HG03280 (cell line): ENCODE measurements around the gene HOXB6.
A peak's percentile ranks its signal among the peaks of the same experiment; 100 is the strongest.

Experiments used
- ATAC-seq: cut with Tn5 transposase; IDR thresholded peaks from one replicate; pipeline ENCODE4 v1.9.1; 2021; ENCODE audit warnings: mild to moderate bottlenecking, moderate library complexity; ENCODE audit not compliant: unreplicated experiment

The HOXB6 gene

DNA sequence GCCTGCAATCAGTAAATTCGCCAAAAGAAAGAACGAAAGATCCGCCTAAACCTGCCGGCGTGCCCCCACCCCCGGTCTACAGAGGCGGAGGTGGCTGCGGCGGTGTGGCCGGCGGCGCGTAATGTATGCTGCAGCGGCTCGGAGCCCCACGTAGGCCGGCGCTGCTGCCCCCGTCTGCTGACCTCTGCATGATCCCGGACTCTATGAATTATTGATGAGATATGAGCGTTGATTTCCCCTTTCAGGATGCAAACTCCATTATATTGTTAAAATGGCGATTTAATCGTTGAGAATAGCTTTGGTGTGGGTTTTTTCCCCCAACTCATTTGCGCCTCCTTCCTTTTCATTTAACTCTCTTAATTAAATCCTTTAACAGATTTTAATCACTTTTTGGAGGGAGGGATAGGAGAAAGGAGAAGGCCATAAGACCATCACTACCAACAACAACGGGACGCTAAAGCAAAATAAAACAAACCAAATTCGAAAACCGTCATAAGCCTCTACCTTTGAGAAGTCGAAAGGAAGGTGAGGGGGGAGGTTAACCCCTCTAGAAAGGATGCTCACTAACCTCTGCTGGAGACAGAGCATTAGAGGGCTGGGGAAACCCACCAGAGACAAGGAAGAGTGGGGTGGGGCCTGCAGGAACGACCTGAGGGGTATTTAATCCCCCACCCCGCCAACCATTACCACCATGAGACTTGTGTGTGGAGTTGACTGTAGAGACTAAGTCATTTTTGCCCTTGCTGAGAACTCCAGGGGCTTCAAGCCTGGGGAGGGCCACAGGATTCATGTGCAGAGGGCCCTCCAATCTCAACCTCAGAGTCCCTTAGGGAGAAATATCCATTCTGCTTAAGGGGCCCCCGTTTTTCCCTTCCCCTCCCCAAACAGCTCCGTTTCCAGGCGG lies 18.2 kb downstream of the HOXB6 start:
- ATAC-seq, result no peak

DNA sequence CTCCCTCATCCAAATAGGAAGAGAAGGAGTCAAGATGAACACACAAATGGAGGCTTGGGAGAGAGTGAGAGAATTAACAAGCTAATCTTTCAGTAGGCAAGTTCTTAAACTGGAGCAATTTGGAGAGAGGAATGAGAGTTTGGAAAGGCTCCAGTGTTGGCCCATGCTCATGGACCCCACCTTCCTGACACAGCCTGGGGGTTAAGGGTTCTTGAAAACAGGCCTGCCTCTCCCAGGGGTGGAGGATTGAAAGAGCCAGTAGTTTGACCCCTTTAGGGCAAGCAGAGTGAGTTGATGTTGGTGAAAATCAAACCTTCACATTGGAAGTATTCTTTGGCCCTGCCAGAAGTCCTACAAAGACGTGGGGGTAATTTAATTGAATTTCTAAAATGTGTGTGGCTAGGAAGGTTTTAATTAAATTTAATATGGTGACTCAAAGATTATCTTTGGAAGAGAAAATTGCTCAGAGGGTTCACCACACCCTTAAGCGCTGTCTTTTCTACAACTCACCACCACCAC lies 20.5 kb downstream of the HOXB6 start:
- no peak for ATAC-seq

DNA sequence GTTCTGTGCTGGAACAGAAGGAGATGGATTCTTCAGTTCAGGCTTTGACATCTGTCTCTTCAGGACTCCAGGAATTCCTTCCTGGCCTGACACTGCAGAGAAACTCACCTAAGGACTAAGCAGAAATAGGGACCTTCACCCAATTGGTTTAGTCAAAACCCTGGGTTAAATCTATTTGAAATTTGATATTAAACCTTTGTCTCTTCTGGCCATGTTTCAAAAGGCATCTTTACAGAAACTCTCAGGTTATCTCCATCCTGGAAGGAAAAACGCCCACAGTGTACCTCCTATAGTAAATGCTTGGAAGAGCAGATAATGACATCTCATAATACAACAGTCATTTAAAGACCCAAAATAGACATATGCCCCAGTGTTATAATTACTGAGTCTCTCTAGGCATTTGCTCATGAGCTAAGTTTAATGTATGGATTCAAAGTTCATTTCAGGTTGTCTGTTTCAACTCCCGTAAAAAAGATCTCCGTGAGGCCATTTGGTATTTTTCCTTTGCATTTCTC lies 21.0 kb downstream of the HOXB6 start:
- no peak for ATAC-seq

DNA sequence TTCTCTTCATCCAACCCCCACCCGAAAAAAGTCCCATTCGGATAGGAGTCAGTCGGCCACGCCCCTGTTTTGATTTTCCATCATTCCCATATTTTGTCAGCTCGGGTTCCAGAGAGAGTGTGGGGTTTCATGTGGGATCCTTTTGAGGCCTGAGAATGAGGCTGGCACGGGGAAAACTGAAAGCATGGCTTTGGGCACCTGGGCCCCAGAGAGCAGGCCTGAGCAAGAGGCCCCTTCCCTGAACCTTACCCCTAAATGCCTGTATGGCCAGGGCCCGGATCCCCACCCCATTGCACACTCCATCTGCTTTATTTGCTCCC lies 22.1 kb downstream of the HOXB6 start:
- no peak for ATAC-seq

DNA sequence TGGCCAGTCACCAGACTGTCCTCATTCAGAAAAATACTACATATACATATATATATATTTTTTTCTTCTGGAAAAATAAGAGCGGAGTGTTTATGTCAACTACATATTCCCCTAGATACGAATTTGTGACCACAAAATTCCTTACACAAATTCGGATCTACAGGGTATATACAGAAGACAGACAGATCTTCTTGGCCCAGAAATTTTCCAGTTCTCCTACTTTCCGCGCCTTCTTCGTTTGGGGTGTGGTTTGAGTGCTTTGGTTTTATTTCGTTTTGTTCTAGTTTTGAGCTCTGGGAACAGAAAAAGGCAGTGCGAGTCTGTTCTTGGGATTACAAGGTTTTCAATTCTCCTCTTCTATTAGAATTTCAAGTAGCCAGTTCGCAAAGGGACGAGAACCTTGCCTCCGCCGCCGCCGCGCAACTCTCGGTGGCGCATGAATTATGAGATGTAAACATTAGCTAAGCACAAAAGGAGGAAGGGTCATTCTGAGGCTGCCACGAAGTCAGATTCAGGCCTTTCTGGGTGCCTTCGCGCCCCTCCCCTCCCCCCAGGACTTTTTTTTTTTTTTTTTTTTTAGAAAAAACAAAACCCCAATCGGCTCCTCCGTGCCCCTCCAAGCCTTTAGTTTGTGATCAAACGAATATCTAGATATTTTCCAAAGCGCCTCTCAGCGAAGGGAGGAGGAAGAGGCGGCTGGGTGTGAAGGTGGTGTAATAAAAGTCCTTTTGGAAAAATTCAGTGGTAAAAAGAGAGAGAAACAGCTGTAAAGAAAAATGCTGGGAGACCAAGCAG lies 24.8 kb downstream of the HOXB6 start:
- ATAC-seq, result no peak

DNA sequence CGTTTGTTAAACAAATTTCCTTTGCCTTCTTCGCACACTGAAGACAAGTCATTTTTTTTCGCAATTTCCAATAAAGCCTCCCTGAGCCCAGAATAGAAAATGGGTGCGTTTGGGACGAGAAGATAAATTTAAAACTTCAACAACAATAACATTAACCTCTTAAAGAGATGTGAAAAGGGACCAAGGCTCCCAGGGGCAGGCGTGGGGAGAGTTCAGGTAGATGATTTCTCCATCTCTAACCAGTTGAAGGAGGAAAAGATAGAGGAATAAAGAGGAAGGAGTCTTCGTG lies 25.4 kb downstream of the HOXB6 start:
- ATAC-seq, result no peak

DNA sequence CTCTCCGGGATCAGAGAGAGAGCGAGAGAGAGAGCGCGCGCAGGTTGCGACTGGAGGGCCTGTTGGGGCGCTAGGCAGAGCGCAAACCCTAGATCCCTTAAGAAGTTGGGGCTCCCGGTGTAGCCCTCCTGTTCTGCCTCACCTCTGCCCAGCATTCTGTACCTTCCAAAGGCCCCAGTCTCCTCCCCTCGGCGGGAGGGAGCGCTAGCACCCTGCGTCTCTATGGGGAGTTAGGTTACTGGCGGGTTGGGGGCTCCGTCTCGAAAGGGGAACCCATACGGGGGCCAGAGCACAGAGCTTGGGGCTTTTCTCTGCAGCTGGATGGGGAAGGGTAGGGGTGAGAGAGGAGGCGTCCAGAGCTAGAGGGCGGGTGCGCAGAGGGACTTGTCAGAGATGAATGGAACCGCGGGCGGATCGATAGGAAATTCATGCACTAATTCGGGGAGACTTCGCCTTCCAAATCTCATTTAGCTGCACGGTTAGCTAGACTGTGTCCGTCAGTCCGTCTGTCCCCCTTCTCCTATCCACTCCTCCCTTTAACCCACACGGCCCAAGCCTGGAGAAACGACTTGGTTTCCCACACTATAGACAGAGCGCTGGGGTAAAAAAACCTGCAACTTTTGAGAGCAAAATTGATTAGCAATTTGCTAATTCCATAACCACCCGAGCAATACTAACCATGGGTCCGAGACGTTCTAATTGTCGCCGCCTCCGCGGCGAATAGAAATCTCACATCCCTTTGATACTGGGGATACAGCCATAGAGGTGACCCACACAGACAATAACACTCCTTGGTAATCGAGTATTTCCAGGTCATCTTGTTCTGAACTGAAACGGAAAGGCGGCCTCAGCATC lies 25.9 kb downstream of the HOXB6 start:
- peak; percentile 41 for ATAC-seq

DNA sequence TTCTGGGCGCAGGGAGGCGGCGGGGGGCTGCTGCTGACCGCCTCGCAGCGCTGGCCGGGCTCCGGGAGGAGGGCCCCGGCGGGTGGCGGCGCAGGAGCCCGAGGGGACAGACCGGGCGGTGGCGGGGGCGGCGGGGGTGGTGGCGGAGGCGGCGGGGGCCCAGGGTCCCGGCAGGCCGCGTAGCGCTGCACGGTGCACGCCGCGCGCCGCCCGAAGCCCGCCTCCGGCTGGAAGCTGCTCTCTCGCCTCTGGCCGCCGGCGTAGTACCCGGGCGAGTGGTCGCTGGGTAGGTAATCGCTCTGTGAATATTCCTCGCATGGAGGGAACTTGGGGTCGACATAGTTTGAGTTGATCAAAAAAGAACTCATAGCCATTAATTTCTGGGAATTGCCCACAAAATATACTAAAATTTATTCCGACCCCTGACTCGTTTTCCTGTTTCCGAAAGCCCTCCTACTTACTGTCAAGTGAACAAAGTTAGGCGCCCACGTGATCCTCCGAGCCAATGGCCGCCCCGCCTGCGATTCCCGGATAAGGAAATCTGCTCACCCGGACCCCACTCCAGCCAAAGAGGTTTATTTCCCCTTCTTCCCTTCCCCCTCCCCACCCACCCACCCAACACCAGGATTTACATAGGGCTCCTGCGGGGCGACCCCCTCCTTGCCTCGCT lies 26.7 kb downstream of the HOXB6 start, which contains the start of gene HOXB4:
TSS of gene HOXB4 (minus strand) at position 405 of the 670 bp plus-strand sequence. CDS start at position 374, 31 bp downstream.
- ATAC-seq, result peak; percentile 63

DNA sequence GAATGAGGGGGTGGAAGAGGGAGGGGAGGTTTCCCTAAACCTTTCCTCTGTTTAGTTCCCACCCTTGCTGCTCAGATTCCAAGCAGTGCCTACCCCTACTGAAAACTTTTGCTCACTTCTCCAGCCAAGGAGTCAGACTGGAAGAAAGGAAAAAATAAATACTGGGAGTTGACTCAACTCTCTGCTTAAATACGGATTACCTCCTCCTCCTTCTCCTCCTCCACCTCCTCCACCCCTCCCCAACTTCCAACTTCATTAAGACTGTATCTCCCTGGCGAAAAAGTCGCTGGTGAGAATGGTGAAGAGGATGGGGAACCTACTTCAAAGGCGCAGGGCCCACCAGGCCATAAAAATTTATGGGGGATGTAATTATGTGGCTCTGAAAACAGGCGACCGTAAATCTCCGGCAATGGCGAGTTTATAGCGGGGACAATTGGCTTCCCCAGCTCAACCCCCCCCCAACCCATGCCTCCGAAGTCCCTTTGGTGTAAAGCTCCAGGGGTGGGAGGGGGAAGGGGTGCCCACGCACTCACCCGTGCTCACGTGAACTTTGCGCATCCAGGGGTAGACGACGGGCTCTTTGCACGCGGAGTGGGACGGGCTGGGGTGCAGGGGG lies 27.3 kb downstream of the HOXB6 start:
- ATAC-seq, result peak; percentile 6

DNA sequence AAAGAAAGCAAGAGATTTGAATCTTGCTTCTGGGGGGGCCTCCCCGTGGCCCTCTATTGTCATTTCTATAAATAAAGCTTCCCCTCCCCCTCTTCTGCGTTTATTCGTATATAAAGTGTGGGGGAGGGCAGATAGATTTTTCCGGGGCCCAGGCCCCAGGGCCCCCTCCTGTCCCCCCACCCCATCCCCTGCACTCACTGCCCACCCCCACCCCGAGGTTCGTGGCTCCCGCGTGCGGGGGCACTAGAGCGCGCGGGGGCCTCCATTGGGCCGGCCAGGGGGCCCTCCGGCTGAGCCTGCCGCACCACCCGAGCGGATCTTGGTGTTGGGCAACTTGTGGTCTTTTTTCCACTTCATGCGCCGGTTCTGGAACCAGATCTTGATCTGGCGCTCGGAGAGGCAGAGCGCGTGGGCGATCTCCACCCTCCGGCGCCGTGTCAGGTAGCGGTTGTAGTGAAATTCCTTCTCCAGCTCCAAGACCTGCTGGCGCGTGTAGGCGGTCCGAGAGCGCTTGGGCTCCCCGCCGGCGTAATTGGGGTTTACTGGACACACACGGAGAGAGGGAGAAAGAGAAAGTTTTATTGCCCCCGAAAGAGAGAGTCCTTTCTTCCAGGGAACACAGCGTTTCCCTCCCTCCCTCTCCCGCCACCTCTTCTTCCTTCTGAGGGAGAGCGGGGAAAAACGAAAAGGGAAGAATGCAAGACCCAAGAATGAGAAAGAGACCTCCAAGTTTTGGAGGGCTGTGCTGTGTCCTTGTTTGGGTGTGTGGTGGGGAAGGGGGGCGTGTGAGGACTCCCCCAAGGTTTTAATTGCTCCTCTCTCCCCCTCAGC lies 28.1 kb downstream of the HOXB6 start:
- ATAC-seq, result no peak

DNA sequence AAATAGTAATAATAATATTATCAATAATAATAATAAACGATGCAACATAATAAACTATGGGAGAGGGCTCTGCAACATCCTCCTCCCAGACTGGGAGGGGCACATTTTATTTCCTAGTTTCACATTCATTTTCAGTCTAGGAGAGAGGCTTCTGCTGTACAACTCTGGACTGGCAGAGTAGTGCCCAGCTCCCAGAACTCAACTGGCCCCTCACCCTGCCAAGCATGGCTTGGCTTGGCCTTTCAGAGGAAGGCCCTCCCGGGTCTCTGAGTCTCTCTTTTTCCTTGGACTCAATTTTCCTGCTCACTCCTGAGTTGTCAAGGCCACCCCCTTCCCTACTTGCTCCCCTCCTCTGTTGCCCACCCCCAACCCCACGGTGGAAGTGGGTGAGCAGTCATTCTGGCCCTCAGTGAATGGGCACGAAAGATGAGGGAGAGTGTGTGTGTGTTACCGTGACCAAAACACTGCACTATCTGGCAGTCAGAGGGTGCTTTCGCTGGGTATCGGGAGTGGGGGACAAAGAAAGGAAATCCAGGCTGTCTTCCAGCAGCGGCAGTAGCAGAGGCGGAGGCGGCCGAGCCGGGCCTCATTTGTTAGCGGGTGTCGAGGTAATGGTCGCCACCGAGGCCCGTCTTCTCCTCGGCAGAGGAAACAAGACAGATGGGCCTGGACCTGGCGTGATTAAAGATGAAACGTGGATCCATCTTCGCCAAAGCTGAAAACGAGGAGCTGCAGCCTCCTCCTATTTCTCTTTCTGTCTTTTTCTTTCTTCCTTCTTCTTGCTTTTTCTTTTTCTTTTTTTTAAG lies 28.9 kb downstream of the HOXB6 start:
- ATAC-seq, result no peak

DNA sequence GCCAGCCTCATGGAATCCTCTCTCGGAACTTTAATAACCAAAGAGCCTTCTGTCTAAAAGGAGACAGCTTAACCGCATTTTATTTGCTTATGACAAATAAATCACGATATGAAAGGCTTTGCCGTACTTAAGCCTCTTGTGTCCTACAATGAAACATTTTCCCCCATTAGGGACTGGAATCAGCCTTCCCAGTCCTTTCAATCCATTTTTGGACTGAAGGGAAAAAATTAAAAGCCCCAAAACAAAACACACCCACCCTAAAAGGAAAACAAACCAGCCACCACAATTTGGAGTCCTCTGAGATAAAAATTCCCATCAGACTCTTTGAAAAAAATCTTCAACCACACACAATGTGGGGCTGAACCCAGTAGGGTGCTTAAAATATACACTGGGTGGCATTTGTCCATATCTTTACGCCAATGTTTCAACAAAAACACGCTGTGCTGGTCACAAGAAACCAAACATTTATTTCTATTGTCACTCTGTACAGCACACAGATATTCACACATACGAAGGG lies 29.7 kb downstream of the HOXB6 start:
- ATAC-seq, result no peak

DNA sequence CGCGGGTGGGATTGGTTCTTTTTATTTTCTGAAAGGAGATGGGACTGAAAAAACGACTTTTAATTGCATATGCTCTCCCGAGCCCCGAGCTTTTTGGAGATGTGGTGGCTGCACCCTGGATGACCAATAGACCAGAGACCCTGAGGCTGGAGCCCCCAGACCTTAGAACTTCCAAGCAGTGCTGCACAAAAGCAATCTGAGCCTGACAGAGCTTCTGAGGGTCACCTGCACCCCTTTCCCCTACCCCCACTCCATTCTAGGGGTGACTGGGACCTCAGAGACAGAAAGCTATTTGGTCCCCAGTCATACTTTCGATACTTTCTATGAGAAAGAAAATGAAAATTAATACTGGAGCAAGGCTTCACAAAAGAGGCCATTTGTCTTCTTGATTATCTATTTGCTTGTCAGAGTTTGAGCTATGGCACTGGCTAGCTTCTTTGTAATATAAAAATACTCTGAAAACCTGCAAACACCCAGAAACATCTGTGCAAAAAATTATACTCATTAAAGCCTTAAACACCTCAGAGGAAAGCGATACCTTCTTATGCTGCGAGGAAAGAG lies 30.2 kb downstream of the HOXB6 start:
- ATAC-seq, result no peak

DNA sequence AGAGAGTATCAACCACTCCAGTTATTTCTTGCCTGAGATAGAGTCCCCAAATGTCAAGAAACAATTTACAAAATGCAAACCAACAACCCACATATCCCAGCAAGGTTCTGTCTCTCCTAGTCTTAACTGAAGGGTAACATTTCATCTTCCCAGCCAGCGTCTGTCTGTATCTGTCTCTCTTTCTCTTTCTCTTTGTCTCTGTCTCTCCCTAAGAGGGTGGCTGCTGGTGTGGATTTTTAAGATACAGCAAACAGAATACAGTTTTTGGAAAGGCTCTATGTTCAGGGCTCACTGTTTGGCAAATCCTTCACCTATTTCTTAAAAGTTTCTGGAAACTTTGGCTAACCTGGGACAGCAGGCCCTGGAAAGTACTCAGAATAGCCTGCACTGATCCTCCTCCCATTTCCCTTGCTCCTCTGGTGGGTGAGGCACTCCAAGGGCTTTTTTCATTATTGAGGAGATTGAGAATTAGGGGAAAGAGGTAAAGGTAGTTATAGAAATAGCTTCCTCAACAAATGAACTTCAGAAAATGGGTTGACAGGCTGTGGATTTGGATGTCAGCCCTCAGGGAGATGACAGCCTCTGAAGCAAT lies 32.9 kb downstream of the HOXB6 start:
- ATAC-seq, result no peak

DNA sequence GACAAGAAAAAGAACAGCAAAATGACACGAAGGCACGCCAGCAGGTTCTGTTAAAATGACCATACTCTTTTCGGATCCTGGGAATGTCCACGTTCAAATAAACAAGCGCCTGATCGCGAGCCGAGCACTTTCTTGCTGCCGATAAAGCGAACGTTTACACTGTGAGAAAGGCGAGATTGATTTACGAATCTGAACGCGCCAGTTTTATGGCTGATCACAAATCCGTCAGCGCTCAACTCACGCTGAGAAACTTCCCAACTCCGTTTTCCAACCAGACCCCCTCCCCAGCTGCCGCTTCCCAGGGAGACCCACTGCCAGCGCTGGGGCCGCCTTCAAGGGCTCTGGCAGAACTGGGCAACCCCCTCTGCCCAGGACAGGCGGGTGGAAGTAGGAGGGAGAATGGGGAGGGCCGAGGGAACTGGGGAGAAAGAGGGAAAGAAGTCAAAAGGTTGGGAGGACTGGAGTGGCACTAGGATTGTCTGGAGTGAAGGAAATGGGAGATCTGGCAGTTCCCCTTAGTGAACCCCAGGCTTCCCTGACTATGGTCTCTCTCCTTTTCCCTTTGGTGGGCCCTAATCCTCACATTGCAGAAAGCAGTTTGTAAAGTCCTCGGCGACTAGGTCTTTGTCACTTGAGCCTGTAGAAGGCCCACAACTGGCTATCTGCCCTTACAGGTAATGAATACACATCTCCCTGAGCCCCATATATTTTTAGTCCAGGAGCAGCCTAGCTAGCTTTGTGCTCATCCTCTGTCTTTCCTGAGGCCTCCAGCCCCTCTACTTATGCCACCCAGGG lies 33.6 kb downstream of the HOXB6 start:
- ATAC-seq, result no peak

DNA sequence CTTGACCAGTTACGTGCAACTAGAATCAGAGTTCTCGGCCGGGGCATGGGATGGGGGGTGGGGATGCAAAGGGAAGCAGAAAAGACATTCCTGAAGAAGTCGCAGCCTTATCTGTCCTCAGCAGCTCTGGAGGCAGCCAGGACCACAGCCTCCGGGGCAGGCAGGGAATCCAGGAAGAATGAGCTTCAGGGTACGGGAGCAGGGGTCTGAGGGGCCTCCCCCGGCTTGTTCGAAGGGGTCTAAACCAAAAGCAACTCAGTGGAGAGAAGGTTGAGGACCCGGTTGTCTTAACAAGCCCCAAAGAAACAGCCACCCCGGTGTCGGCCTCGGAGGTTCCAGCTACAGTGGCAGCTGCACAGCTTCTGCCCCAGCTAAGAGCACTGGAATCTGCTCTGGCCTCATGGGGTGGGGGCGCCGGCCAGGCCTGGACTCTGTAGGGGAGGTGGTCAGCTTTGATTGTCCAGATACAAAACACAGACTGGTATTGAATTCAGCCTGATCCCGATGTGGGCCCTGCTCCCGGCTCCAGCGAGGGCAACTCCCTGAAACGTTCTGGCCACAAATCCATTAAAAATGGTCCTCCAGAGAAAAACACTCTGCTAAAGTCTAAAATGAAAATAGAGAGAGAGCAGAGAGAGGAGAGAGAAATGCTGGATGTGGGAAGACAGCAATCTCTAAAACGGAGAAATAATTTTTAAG lies 34.3 kb downstream of the HOXB6 start:
- no peak for ATAC-seq
